Thoracic aorta (tissue), 2 donors: Measurements from ENCODE around the gene NAPA. TPM values are rescaled to one million over a fixed set of nuclear protein-coding genes. Genes with fewer than 3 reads are reported as not detected.

Experiments used
- ATAC-seq: fragments of 150-250 bp; one replicate; pipeline ENCODE4 v1.8.0; 2017; ENCODE audit warnings: low read depth; ENCODE audit not compliant: insufficient number of reproducible peaks, low FRiP score
- DNase-seq: peaks from one replicate; pipeline ENCODE4 v3.0.0-alpha.2; 2020; ENCODE audit warnings: low spot score
- H3K27ac ChIP-seq, 2 donors: fragments of 200-600 bp; sonication (generic); 1 replicate in 1 of 2; 2 replicates in 1 of 2; pipeline ENCODE4 v1.5.1; 2016; ENCODE audit warnings: mild to moderate bottlenecking in 2 of 2, moderate library complexity in 2 of 2
- H3K27me3 ChIP-seq: fragments of 200-600 bp; sonication (generic); replicated peaks from 2 replicates; pipeline ENCODE4 v1.6.0; 2016; ENCODE audit warnings: mild to moderate bottlenecking; ENCODE audit not compliant: insufficient read depth
- H3K36me3 ChIP-seq: fragments of 200-600 bp; sonication (generic); one replicate; pipeline ENCODE4 v1.5.1; 2016
- H3K4me1 ChIP-seq, 2 donors: fragments of 200-600 bp; sonication (generic); 1 replicate in 1 of 2; 2 replicates in 1 of 2; pipeline versions ENCODE4 v1.5.1 to v1.6.0; 2016; ENCODE audit warnings: low read depth in 2 of 2, mild to moderate bottlenecking in 1 of 2; ENCODE audit not compliant: control insufficient read depth in 1 of 2
- H3K4me3 ChIP-seq: fragments of 200-600 bp; sonication (generic); 2 replicates; pipeline ENCODE4 v1.5.1; 2016; ENCODE audit warnings: mild to moderate bottlenecking
- H3K9me3 ChIP-seq: fragments of 200-600 bp; sonication (generic); 2 replicates; pipeline ENCODE4 v1.5.1; 2016
- CTCF ChIP-seq: fragments of 200-600 bp; sonication (generic); IDR thresholded peaks from one replicate; pipeline ENCODE4 v1.5.1; 2019; ENCODE audit warnings: antibody characterized with exemption
- total RNA-seq, 2 donors: library from RNA; depleted of rRNA; stranded (reverse); fragments of >200 nt; gene quantifications; one replicate each; pipeline versions ENCODE4 v1.1.0 to v1.2.3, GENCODE V29; 2016

The NAPA gene
- total RNA-seq, 2 donors from 2014 or later = 107 to 147 TPM

GRCh38 chr19:47471381-47471732 is 43.5 kb downstream of the NAPA start:
- ATAC-seq (no peak), DNase-seq (no peak)
- no peak for TF ChIP-seq CTCF
- no peak overlapping the region for H3K27ac ChIP-seq
- H3K27me3 ChIP-seq = no peaks in the 10 kb centered on the region
- H3K4me3 ChIP-seq = peak overlapping the region; percentile 55
- no peaks in the 10 kb centered on the region for H3K36me3 ChIP-seq
- no peaks in the 10 kb centered on the region for H3K9me3 ChIP-seq
- peaks cover 8 to 37% of the 10 kb centered on the region in 2 donors for H3K4me1 ChIP-seq

DNA sequence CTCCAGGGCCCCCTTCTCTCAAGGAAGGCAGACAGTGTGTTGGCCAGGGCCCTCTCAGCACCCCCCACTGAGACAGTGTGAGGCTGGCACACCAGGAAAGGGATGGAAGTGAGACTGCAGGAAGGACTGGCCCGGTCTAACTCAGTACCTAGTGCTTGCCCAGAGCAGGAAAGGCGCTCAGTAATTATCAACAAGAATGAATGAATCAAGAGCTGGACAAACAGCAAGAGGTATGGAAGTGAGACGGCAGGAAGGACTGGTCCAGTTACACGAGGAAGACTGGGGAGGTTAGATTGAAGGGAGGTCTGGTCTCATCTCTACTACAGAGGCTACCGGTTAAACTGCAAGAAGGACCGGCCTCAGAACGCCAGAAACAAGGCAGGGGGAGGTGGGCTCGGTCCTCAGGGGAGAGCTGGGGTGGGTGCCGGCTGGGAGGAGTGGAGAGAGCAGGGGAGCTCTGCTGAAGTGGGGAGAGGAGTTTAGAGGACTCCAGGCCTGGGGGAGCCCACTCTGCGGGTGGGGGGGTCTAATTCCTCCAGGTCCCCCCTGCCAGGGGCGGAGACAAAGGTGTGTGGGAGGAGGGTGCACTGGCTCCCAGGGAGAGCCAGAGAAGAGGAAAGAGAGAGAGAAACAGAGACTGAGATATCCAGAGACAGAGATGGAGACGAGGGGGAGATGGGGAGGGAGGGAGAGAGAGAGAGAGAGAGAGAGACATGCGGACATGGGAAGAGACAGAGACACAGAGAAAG is 44.2 kb downstream of the NAPA start:
- Histone ChIP-seq H3K27me3 (no peaks in the 10 kb centered on the region), H3K27ac (no peak overlapping the region), H3K4me1 (peaks cover 8 to 37% of the 10 kb centered on the region in 2 donors), H3K4me3 (no peak overlapping the region), H3K9me3 (no peaks in the 10 kb centered on the region), H3K36me3 (no peaks in the 10 kb centered on the region)
- no peak for TF ChIP-seq CTCF
- DNase-seq (no peak), ATAC-seq (no peak)

- Histone ChIP-seq H3K9me3 (no peaks in the 10 kb centered on the region), H3K4me3 (no peak overlapping the region), H3K27ac (no peak overlapping the region), H3K36me3 (no peaks in the 10 kb centered on the region), H3K4me1 (peaks cover 8 to 37% of the 10 kb centered on the region in 2 donors), H3K27me3 (no peaks in the 10 kb centered on the region)
- DNase-seq = no peak
- no peak for TF ChIP-seq CTCF
- no peak for ATAC-seq
Measured at GRCh38 chr19:47469719-47470118, 45.1 kb downstream of the NAPA start.

GRCh38 chr19:47469363-47469700 is 45.5 kb downstream of the NAPA start:
- Histone ChIP-seq H3K36me3 (no peaks in the 10 kb centered on the region), H3K4me1 (peaks cover 8 to 37% of the 10 kb centered on the region in 2 donors), H3K27me3 (no peaks in the 10 kb centered on the region), H3K4me3 (no peak overlapping the region), H3K27ac (no peak overlapping the region), H3K9me3 (no peaks in the 10 kb centered on the region)
- no peak for ATAC-seq
- no peak for TF ChIP-seq CTCF
- DNase-seq = no peak

- no peak for ATAC-seq
- H3K4me3 ChIP-seq = no peak overlapping the region
- H3K27ac ChIP-seq = no peak overlapping the region
- no peaks in the 10 kb centered on the region for H3K9me3 ChIP-seq
- TF ChIP-seq CTCF = no peak
- H3K36me3 ChIP-seq = no peaks in the 10 kb centered on the region
- peaks cover 8 to 30% of the 10 kb centered on the region in 2 donors for H3K4me1 ChIP-seq
- no peak for DNase-seq
- H3K27me3 ChIP-seq = no peaks in the 10 kb centered on the region
Measured at GRCh38 chr19:47467914-47468313, 46.9 kb downstream of the NAPA start.
